Ishikawa (cell line): ENCODE measurements around the gene EMC10.

Source experiments
- TCF12 ChIP-seq: IDR thresholded peaks from 2 replicates; pipeline ENCODE4 v1.6.1; 2012; ENCODE audit warnings: low read depth
- TEAD4 ChIP-seq: IDR thresholded peaks from 2 replicates; pipeline ENCODE4 v1.6.1; 2012
- YY1 ChIP-seq: IDR thresholded peaks from 2 replicates; pipeline ENCODE4 v1.6.1; 2012; ENCODE audit warnings: low read depth

- no peak for TF ChIP-seq TEAD4
- TF ChIP-seq YY1: no peak
- no peak for TF ChIP-seq TCF12
These were observed 9.6 kb upstream of the EMC10 start for GRCh38 chr19:50466706-50467039.
